MCF 10A (cell line): ENCODE measurements around the gene APIP. TPM values are rescaled to one million over a fixed set of nuclear protein-coding genes. Genes with fewer than 3 reads are reported as not detected.
A peak's percentile ranks its signal among the peaks of the same experiment; 100 is the strongest.

Source experiments
- BruUV-seq: library from RNA; stranded (reverse); fragments of 400-500 nt; replicated peaks from 2 replicates; lab custom pipeline; 2021; lab: Mats Ljungman, UMichigan
- CTCF ChIA-PET: fragments of 300-600 bp; sonication (Branson Sonifier 250); formaldehyde crosslinking; extraction: SDS; loops from one replicate; lab custom pipeline; 2021; ENCODE audit warnings: antibody characterized with exemption, inconsistent platforms; lab: Yijun Ruan, JAX
- POLR2A ChIA-PET: fragments of 300-600, 350-650 bp; sonication (Branson Sonifier 250); formaldehyde crosslinking; extraction: SDS; loops from one replicate; lab custom pipeline; 2020; ENCODE audit warnings: antibody characterized with exemption, inconsistent platforms; lab: Yijun Ruan, JAX
- DNase-seq: peaks from one replicate; pipeline ENCODE4 v3.0.0-alpha.2; 2018; ENCODE audit not compliant: unreplicated experiment
- H3K27ac Mint-ChIP-seq: one replicate; pipeline ENCODE4 v1.8.0; 2022; ENCODE audit warnings: mild to moderate bottlenecking, low read depth, mixed read lengths; ENCODE audit not compliant: unreplicated experiment
- H3K27me3 Mint-ChIP-seq: one replicate; pipeline ENCODE4 v1.8.0; 2022; ENCODE audit warnings: mixed read lengths; ENCODE audit not compliant: insufficient read depth, unreplicated experiment
- H3K36me3 Mint-ChIP-seq: one replicate; pipeline ENCODE4 v1.8.0; 2022; ENCODE audit warnings: mild to moderate bottlenecking, moderate library complexity, mixed read lengths; ENCODE audit not compliant: insufficient read depth, unreplicated experiment
- H3K4me1 Mint-ChIP-seq: one replicate; pipeline ENCODE4 v1.8.0; 2022; ENCODE audit warnings: mixed read lengths; ENCODE audit not compliant: insufficient read depth, unreplicated experiment
- H3K4me3 Mint-ChIP-seq: one replicate; pipeline ENCODE4 v1.8.0; 2022; ENCODE audit warnings: mild to moderate bottlenecking, moderate library complexity, mixed read lengths; ENCODE audit not compliant: unreplicated experiment
- H3K9me3 Mint-ChIP-seq: one replicate; pipeline ENCODE4 v1.8.0; 2022; ENCODE audit warnings: mixed read lengths; ENCODE audit not compliant: unreplicated experiment
- CTCF ChIP-seq: fragments of 200-600 bp; IDR thresholded peaks from one replicate; pipeline ENCODE4 v1.8.0; 2022; ENCODE audit warnings: antibody characterized with exemption, mild to moderate bottlenecking; ENCODE audit not compliant: unreplicated experiment
- intact Hi-C: fragments of 100-400 bp; cut with micrococcal nuclease; formaldehyde crosslinking; loops from 2 replicates; pipeline ENCODE4 v1.14.1; 2022
- total RNA-seq: library from RNA; stranded (reverse); gene quantifications from 2 replicates; pipeline ENCODE4 v1.2.3, GENCODE V29; 2022

The APIP gene
- total RNA-seq, 1 experiment from 2014 or later = 36.9 TPM

GRCh38 chr11:34910817-34911216 is 5.4 kb downstream of the APIP start:
- Mint-ChIP-seq H3K4me3 (no peak overlapping the region), H3K27ac (no peak overlapping the region), H3K27me3 (no peaks in the 10 kb centered on the region), H3K36me3 (no peaks in the 10 kb centered on the region), H3K4me1 (peaks cover 6% of the 10 kb centered on the region), H3K9me3 (no peaks in the 10 kb centered on the region)
- DNase-seq = no peak
- intact Hi-C loops = no loop called here
- TF ChIP-seq CTCF = no peak
- CTCF ChIA-PET = interaction anchor here (0.6 to 2.8 kb wide), 6 partner anchors 7 to 940 kb away, joined by 3 to 15 read pairs (median 3); no protein-coding TSS in a partner anchor
- no TSS peak for BruUV-seq
- POLR2A ChIA-PET = interaction anchor here (0.7 kb wide), 1 partner anchor 11 kb away, joined by 3 read pairs; no protein-coding TSS in a partner anchor

DNA sequence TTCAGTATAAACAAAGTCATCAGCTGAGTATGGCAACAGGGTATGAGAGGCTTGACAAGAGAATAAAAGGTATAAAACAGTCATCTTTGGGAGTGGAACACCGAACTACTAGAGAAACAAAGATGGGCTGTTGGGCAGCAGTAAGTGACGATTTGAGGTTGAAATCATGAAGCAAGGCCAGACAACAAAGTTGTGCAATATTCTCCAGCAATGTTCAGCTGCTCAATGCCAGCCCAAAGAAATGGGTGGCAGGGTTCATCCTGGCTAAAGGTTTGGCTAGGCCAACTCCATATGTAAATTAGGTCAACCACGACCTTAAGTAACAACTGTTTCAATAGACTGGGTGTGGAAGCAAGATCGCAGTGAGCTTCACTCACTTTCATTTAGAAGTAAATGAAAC is 6.2 kb downstream of the APIP start:
- CTCF ChIA-PET = interaction anchor here (1.2 to 2.8 kb wide), 4 partner anchors 11 to 544 kb away, joined by 4 to 15 read pairs (median 4); no protein-coding TSS in a partner anchor
- POLR2A ChIA-PET = interaction anchor here (1.3 kb wide), 1 partner anchor 8 kb away, joined by 3 read pairs; no protein-coding TSS in a partner anchor
- H3K4me3 Mint-ChIP-seq = no peak overlapping the region

GRCh38 chr11:34909415-34909814 is 6.8 kb downstream of the APIP start:
- Mint-ChIP-seq H3K36me3 (no peaks in the 10 kb centered on the region), H3K9me3 (no peaks in the 10 kb centered on the region), H3K4me3 (no peak overlapping the region), H3K27me3 (no peaks in the 10 kb centered on the region), H3K27ac (no peak overlapping the region), H3K4me1 (peaks cover 4% of the 10 kb centered on the region)
- no TSS peak for BruUV-seq
- CTCF ChIA-PET = interaction anchor here (1.2 to 2.8 kb wide), 4 partner anchors 11 to 544 kb away, joined by 4 to 15 read pairs (median 4); no protein-coding TSS in a partner anchor
- intact Hi-C loops = no loop called here
- POLR2A ChIA-PET = interaction anchor here (1.3 kb wide), 1 partner anchor 8 kb away, joined by 3 read pairs; no protein-coding TSS in a partner anchor
- DNase-seq = no peak
- TF ChIP-seq CTCF = no peak

More for the DNA sequence above, 6.2 kb downstream of the APIP start:
- Mint-ChIP-seq H3K4me1 (peaks cover 1% of the 10 kb centered on the region), H3K9me3 (no peaks in the 10 kb centered on the region), H3K36me3 (no peaks in the 10 kb centered on the region), H3K27ac (no peak overlapping the region), H3K27me3 (no peaks in the 10 kb centered on the region)
- intact Hi-C loops = no loop called here
- no peak for TF ChIP-seq CTCF
- no TSS peak for BruUV-seq
- DNase-seq = peak; percentile 60

DNA sequence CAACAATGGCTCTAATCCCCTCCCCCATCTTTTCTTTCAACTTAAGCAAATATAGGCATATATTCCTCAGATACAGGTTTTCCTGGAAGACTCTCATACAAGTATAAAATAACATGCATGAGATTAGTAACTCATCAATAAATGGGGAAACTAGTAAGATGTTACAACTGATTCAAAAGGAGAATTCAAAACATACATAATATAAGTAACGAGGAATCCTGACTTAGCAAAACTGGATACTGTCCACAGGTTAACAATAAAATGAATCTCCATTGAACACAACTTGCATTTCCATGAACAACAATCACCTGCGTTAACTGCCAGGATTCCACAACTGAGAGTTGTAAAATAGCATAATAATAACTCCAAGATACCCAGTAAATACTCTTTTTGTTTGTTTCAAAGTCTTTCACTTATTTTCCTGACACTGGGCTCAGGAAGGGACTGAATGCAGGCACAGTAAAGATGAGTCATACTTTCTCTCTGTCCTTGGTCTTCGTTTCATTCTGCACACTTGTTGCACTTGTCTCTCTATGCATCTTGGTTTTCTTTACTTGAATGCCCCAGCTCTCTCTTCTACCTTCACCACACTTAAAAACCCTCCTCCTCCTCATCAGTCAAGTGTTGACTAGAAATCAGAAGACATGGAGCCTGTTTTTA is 8.1 kb downstream of the APIP start:
- no TSS peak for BruUV-seq
- DNase-seq = no peak
- CTCF ChIA-PET = interaction anchor here (0.6 to 2.8 kb wide), 2 partner anchors 9 to 238 kb away, joined by 3 to 15 read pairs; no protein-coding TSS in a partner anchor
- intact Hi-C loops = no loop called here
- no peaks in the 10 kb centered on the region for H3K27me3 Mint-ChIP-seq
- peaks cover 6% of the 10 kb centered on the region for H3K4me1 Mint-ChIP-seq
- H3K36me3 Mint-ChIP-seq = no peaks in the 10 kb centered on the region
- no peak overlapping the region for H3K4me3 Mint-ChIP-seq
- no peak overlapping the region for H3K27ac Mint-ChIP-seq
- no peaks in the 10 kb centered on the region for H3K9me3 Mint-ChIP-seq
- POLR2A ChIA-PET = no interaction called here
- no peak for TF ChIP-seq CTCF
